Endothelial cell of umbilical vein (primary cell): ENCODE results near the gene ADCY3. TPM values are rescaled to one million over a fixed set of nuclear protein-coding genes. Genes with fewer than 3 reads are reported as not detected.

Source experiments
- BruUV-seq: library from RNA; stranded (reverse); fragments of 400-500 nt; replicated peaks from 2 replicates; lab custom pipeline; 2021; lab: Mats Ljungman, UMichigan
- CTCF ChIA-PET: fragments of 300-600, 350-600 bp; sonication (Branson Sonifier 250); formaldehyde crosslinking; loops from one replicate; lab custom pipeline; 2021; ENCODE audit warnings: antibody characterized with exemption, inconsistent platforms; lab: Charles Lee
- POLR2A ChIA-PET: fragments of 300-600, 350-600 bp; sonication (Branson Sonifier 250); formaldehyde crosslinking; loops from one replicate; lab custom pipeline; 2021; ENCODE audit warnings: antibody characterized with exemption, inconsistent platforms; lab: Charles Lee
- DNase-seq: peaks from one replicate; pipeline ENCODE4 v3.0.0-alpha.2; 2011; ENCODE audit warnings: low read depth, low spot score
- FAIRE-seq: peaks from 2 replicates; lab custom pipeline; 2011; peaks lifted over from hg19 to GRCh38; lab: Jason Lieb, UNC
- H2AFZ ChIP-seq: 2 replicates; pipeline ENCODE4 v1.6.0; 2012; ENCODE audit warnings: low read depth, low read length, control low read depth, inconsistent platforms
- H3K27ac ChIP-seq: 2 replicates; pipeline ENCODE4 v1.5.1; 2011; ENCODE audit warnings: low read depth, mild to moderate bottlenecking, control low read depth, low read length, moderate library complexity; ENCODE audit not compliant: insufficient read depth
- H3K27me3 ChIP-seq, 2 experiments: 2 replicates each; pipeline versions ENCODE4 v1.6.0 to v1.6.1; 2011; ENCODE audit warnings: low read length in 2 of 2, mixed read lengths in 1 of 2; ENCODE audit not compliant: control insufficient read depth in 2 of 2, insufficient read depth in 2 of 2
- H3K36me3 ChIP-seq, 2 experiments: 2 replicates in 1 of 2; 3 replicates in 1 of 2; pipeline ENCODE4 v1.5.1; 2011; ENCODE audit warnings: low read length in 2 of 2, mild to moderate bottlenecking in 1 of 2, moderate library complexity in 1 of 2; ENCODE audit not compliant: control insufficient read depth in 2 of 2, insufficient read depth in 2 of 2; ENCODE audit errors: extremely low read depth in 1 of 2
- H3K4me1 ChIP-seq: 3 replicates; pipeline ENCODE4 v1.5.1; 2011; ENCODE audit warnings: mild to moderate bottlenecking, low read length; ENCODE audit not compliant: control insufficient read depth, insufficient read depth; ENCODE audit errors: extremely low read depth
- H3K4me2 ChIP-seq: 2 replicates; pipeline ENCODE4 v1.6.1; 2011; ENCODE audit warnings: low read length, control low read depth, mixed read lengths; ENCODE audit not compliant: insufficient read depth
- H3K4me3 ChIP-seq, 3 experiments: fragments of 200-600 bp in 1 of 3; sonication (generic), shearing (Covaris generic) in 1 of 3; replicated peaks in 1 of 3; 2 replicates each; pipeline ENCODE4 v1.5.1; 2011 to 2016; ENCODE audit warnings: control low read depth in 3 of 3, low read length in 3 of 3, mild to moderate bottlenecking in 2 of 3, inconsistent platforms in 1 of 3, low read depth in 1 of 3, moderate library complexity in 1 of 3; ENCODE audit not compliant: insufficient read depth in 1 of 3
- H3K79me2 ChIP-seq: 2 replicates; pipeline ENCODE4 v1.6.0; 2012; ENCODE audit warnings: low read length, inconsistent platforms; ENCODE audit not compliant: control insufficient read depth, insufficient read depth
- H3K9ac ChIP-seq: replicated peaks from 2 replicates; pipeline ENCODE3; 2011; ENCODE audit warnings: low read length, control low read depth; ENCODE audit not compliant: insufficient read depth; ENCODE audit errors: extremely low read depth
- H3K9me1 ChIP-seq: replicated peaks from 3 replicates; pipeline ENCODE4 v1.6.0; 2011; ENCODE audit warnings: mild to moderate bottlenecking, low read length; ENCODE audit not compliant: control insufficient read depth, insufficient read depth; ENCODE audit errors: extremely low read depth
- H3K9me3 ChIP-seq: replicated peaks from 2 replicates; pipeline ENCODE4 v1.5.1; 2012; ENCODE audit warnings: low read length, inconsistent platforms; ENCODE audit not compliant: control insufficient read depth, insufficient read depth
- H4K20me1 ChIP-seq: replicated peaks from 2 replicates; pipeline ENCODE3; 2011; ENCODE audit warnings: mild to moderate bottlenecking, low read length; ENCODE audit not compliant: control insufficient read depth, insufficient read depth; ENCODE audit errors: extremely low read depth
- EZH2 ChIP-seq: IDR thresholded peaks from 2 replicates; pipeline ENCODE4 v1.6.1; 2012; ENCODE audit warnings: borderline replicate concordance, low read depth, mild to moderate bottlenecking, moderate library complexity, low read length, inconsistent platforms; ENCODE audit not compliant: severe bottlenecking
- FOS ChIP-seq: IDR thresholded peaks from 2 replicates; pipeline ENCODE4 v1.6.1; 2011; ENCODE audit warnings: mild to moderate bottlenecking, low read length, moderate library complexity, borderline replicate concordance; ENCODE audit not compliant: insufficient read depth
- GATA2 ChIP-seq: IDR thresholded peaks from 2 replicates; pipeline ENCODE4 v1.7.0; 2011; ENCODE audit warnings: low read depth, mild to moderate bottlenecking, moderate library complexity, mixed read lengths, low read length; ENCODE audit not compliant: insufficient read length, insufficient read depth
- JUN ChIP-seq: IDR thresholded peaks from 2 replicates; pipeline ENCODE4 v1.6.1; 2011; ENCODE audit warnings: borderline replicate concordance, low read depth; ENCODE audit not compliant: insufficient read length, insufficient read depth
- MYC ChIP-seq: IDR thresholded peaks from one replicate; pipeline ENCODE4 v1.6.1; 2011; ENCODE audit warnings: mild to moderate bottlenecking, low read depth, low read length
- POLR2A ChIP-seq: IDR thresholded peaks from 2 replicates; pipeline ENCODE4 v1.6.1; 2012; ENCODE audit warnings: low read depth, mild to moderate bottlenecking, control low read depth, low read length
- POLR2AphosphoS5 ChIP-seq: IDR thresholded peaks from 2 replicates; pipeline ENCODE4 v1.6.1; 2012; ENCODE audit warnings: low read depth, mild to moderate bottlenecking, control low read depth, low read length, moderate library complexity; ENCODE audit not compliant: insufficient read depth
- dilution Hi-C: fragments of 300-500 bp; cut with MboI; formaldehyde crosslinking; loops from one replicate; pipeline ENCODE4 v1.15.0; 2019; ENCODE audit warnings: low sequenced_read_pairs; ENCODE audit not compliant: extremely low pct_ligation_motif_present
- intact Hi-C: fragments of 100-400 bp; cut with micrococcal nuclease; formaldehyde crosslinking; loops from one replicate; pipeline ENCODE4 v1.10.0; 2022
- polyA plus RNA-seq, 4 experiments: library from polyadenylated mRNA; depleted of rRNA in 3 of 4; stranded (reverse) in 3 of 4; unstranded in 1 of 4; fragments of >200 nt; gene quantifications; 2 replicates each; pipeline versions ENCODE4 v1.2.1 to v1.2.3, GENCODE V29; 2011 to 2012; ENCODE audit warnings: missing spikeins in 1 of 4
- total RNA-seq: library from RNA; stranded (reverse); gene quantifications from 2 replicates; pipeline ENCODE4 v1.2.3, GENCODE V29; 2021
- TF ChIP-seq, protein P1 (sequence below), 2 donors: IDR thresholded peaks; 1 replicate in 1 of 2; 2 replicates in 1 of 2; pipeline ENCODE4 v1.5.1; 2011; ENCODE audit warnings: low read length in 2 of 2, mild to moderate bottlenecking in 2 of 2, moderate library complexity in 2 of 2, control low read depth in 1 of 2, inconsistent platforms in 1 of 2, low read depth in 1 of 2; ENCODE audit not compliant: insufficient read depth in 1 of 2; ENCODE audit errors: extremely low read depth in 1 of 2
- TF ChIP-seq, protein P2 (sequence below): IDR thresholded peaks from 2 replicates; pipeline ENCODE4 v1.6.1; 2011; ENCODE audit not compliant: insufficient read depth, insufficient read length

Gene ADCY3
- total and polyA plus RNA-seq, 2 donors (not counting 3 experiments of a cell fraction or from before 2014, with no cell fraction given): 54.0 to 61.3 TPM

DNA sequence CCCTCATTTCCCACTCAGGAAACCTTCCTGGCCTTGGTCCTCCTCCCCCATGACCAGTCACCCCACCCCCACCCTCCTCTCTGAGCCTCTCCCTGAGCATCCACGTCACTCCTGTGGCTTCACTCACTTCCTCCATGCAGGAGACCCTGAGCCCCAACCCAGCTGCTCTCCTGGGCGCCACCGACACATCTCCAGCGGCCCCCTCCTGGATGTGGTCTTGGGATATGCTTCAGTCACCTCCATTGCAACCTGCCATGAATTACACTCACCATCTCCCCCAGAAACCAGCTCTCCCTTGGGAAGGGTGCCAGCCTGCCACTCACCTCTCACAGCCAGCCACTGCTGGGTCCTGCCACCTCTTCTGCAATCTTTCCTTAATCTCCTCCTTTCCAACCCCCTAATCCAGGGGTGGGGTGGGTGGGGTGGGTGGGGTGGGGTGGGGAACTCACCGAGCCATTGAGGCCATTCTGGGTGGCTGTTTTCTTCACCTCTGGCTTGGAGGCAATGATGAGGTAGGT, 82.0 kb downstream of the ADCY3 start:
- peaks cover 0 to 3% of the 10 kb centered on the region in 2 experiments for H3K36me3 ChIP-seq
- H3K9me3 ChIP-seq: no peaks in the 10 kb centered on the region
- no peak overlapping the region for H3K27ac ChIP-seq
- no peak overlapping the region for H2AFZ ChIP-seq
- H3K4me1 ChIP-seq: no peaks in the 10 kb centered on the region
- H3K4me2 ChIP-seq: no peak overlapping the region
- FAIRE-seq (no peak), DNase-seq (no peak)
- intact Hi-C loops: no loop called here
- dilution Hi-C loops: no loop called here
- CTCF ChIA-PET: interaction anchor here (1.5 kb wide), 1 partner anchor 10 kb away, joined by 3 read pairs; no protein-coding TSS in a partner anchor
- no TSS peak for BruUV-seq
- no peak overlapping the region for H3K4me3 ChIP-seq
- H3K79me2 ChIP-seq: no peaks in the 10 kb centered on the region
- H3K9ac ChIP-seq: no peak overlapping the region
- no peaks in the 10 kb centered on the region for H3K9me1 ChIP-seq
- H4K20me1 ChIP-seq: no peaks in the 10 kb centered on the region
- H3K27me3 ChIP-seq: no peaks in the 10 kb centered on the region
- TF ChIP-seq POLR2A (no peak), POLR2AphosphoS5 (no peak), JUN (no peak), EZH2 (no peak), GATA2 (no peak), MYC (no peak), FOS (no peak)
- TF ChIP-seq, protein P1, sequence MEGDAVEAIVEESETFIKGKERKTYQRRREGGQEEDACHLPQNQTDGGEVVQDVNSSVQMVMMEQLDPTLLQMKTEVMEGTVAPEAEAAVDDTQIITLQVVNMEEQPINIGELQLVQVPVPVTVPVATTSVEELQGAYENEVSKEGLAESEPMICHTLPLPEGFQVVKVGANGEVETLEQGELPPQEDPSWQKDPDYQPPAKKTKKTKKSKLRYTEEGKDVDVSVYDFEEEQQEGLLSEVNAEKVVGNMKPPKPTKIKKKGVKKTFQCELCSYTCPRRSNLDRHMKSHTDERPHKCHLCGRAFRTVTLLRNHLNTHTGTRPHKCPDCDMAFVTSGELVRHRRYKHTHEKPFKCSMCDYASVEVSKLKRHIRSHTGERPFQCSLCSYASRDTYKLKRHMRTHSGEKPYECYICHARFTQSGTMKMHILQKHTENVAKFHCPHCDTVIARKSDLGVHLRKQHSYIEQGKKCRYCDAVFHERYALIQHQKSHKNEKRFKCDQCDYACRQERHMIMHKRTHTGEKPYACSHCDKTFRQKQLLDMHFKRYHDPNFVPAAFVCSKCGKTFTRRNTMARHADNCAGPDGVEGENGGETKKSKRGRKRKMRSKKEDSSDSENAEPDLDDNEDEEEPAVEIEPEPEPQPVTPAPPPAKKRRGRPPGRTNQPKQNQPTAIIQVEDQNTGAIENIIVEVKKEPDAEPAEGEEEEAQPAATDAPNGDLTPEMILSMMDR (IDR thresholded peaks at IDR 0.05; ENCODE audit: extremely low read depth in 1 of 2, insufficient read depth in 1 of 2, low read depth in 1 of 2, low read length in 2 of 2): no peak
- TF ChIP-seq, protein P2, sequence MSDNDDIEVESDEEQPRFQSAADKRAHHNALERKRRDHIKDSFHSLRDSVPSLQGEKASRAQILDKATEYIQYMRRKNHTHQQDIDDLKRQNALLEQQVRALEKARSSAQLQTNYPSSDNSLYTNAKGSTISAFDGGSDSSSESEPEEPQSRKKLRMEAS: no peak
- POLR2A ChIA-PET: no interaction called here
